MCF 10A (cell line): ENCODE results near the gene TRPM4. TPM values are rescaled to one million over a fixed set of nuclear protein-coding genes. Genes with fewer than 3 reads are reported as not detected.
"Not testable (repeated sequence)": the region's sequence is repeated elsewhere in the genome, so short reads cannot be mapped to it uniquely, and the experiment has no call there.

ENCODE experiments used
- BruUV-seq: library from RNA; stranded (reverse); fragments of 400-500 nt; replicated peaks from 2 replicates; lab custom pipeline; 2021; lab: Mats Ljungman, UMichigan
- CTCF ChIA-PET: fragments of 300-600 bp; sonication (Branson Sonifier 250); formaldehyde crosslinking; extraction: SDS; loops from one replicate; lab custom pipeline; 2021; ENCODE audit warnings: antibody characterized with exemption, inconsistent platforms; lab: Yijun Ruan, JAX
- POLR2A ChIA-PET: fragments of 300-600, 350-650 bp; sonication (Branson Sonifier 250); formaldehyde crosslinking; extraction: SDS; loops from one replicate; lab custom pipeline; 2020; ENCODE audit warnings: antibody characterized with exemption, inconsistent platforms; lab: Yijun Ruan, JAX
- DNase-seq: peaks from one replicate; pipeline ENCODE4 v3.0.0-alpha.2; 2018; ENCODE audit not compliant: unreplicated experiment
- H3K27ac Mint-ChIP-seq: one replicate; pipeline ENCODE4 v1.8.0; 2022; ENCODE audit warnings: mild to moderate bottlenecking, low read depth, mixed read lengths; ENCODE audit not compliant: unreplicated experiment
- H3K27me3 Mint-ChIP-seq: one replicate; pipeline ENCODE4 v1.8.0; 2022; ENCODE audit warnings: mixed read lengths; ENCODE audit not compliant: insufficient read depth, unreplicated experiment
- H3K36me3 Mint-ChIP-seq: one replicate; pipeline ENCODE4 v1.8.0; 2022; ENCODE audit warnings: mild to moderate bottlenecking, moderate library complexity, mixed read lengths; ENCODE audit not compliant: insufficient read depth, unreplicated experiment
- H3K4me1 Mint-ChIP-seq: one replicate; pipeline ENCODE4 v1.8.0; 2022; ENCODE audit warnings: mixed read lengths; ENCODE audit not compliant: insufficient read depth, unreplicated experiment
- H3K4me3 Mint-ChIP-seq: one replicate; pipeline ENCODE4 v1.8.0; 2022; ENCODE audit warnings: mild to moderate bottlenecking, moderate library complexity, mixed read lengths; ENCODE audit not compliant: unreplicated experiment
- H3K9me3 Mint-ChIP-seq: one replicate; pipeline ENCODE4 v1.8.0; 2022; ENCODE audit warnings: mixed read lengths; ENCODE audit not compliant: unreplicated experiment
- CTCF ChIP-seq: fragments of 200-600 bp; IDR thresholded peaks from one replicate; pipeline ENCODE4 v1.8.0; 2022; ENCODE audit warnings: antibody characterized with exemption, mild to moderate bottlenecking; ENCODE audit not compliant: unreplicated experiment
- intact Hi-C: fragments of 100-400 bp; cut with micrococcal nuclease; formaldehyde crosslinking; loops from 2 replicates; pipeline ENCODE4 v1.14.1; 2022
- total RNA-seq: library from RNA; stranded (reverse); gene quantifications from 2 replicates; pipeline ENCODE4 v1.2.3, GENCODE V29; 2022

The TRPM4 gene
- total RNA-seq, 1 experiment from 2014 or later: 21.2 TPM

- no peak for DNase-seq
- TF ChIP-seq CTCF: no peak
- Mint-ChIP-seq H3K36me3 (peaks cover 25% of the 10 kb centered on the region), H3K4me1 (peaks cover 31% of the 10 kb centered on the region), H3K4me3 (peak overlapping the region; percentile 83), H3K9me3 (no peaks in the 10 kb centered on the region), H3K27ac (no peak overlapping the region), H3K27me3 (no peaks in the 10 kb centered on the region)
- intact Hi-C loops: no loop called here
- ChIA-PET POLR2A (interaction anchor here (0.7 to 2.2 kb wide), 4 partner anchors 18 to 152 kb away, joined by 3 to 8 read pairs (median 3); no protein-coding TSS in a partner anchor), CTCF (interaction anchor here (0.6 to 2.6 kb wide), 7 partner anchors 14 to 161 kb away, joined by 3 to 10 read pairs (median 4); no protein-coding TSS in a partner anchor)
- BruUV-seq: no TSS peak
Observed at GRCh38 chr19:49120868-49121267, 36.7 kb upstream of the TRPM4 start.

- intact Hi-C loops, DNase-seq, H3K27me3 Mint-ChIP-seq, H3K4me3 Mint-ChIP-seq, H3K9me3 Mint-ChIP-seq, BruUV-seq, H3K27ac Mint-ChIP-seq: not testable (repeated sequence)
- ChIA-PET POLR2A (interaction anchor here (0.7 kb wide), 1 partner anchor 17 kb away, joined by 3 read pairs; no protein-coding TSS in a partner anchor), CTCF (interaction anchor here (2.6 kb wide), 1 partner anchor 24 kb away, joined by 10 read pairs; no protein-coding TSS in a partner anchor)
- H3K4me1 Mint-ChIP-seq: peaks cover 21% of the 10 kb centered on the region
- peaks cover 20% of the 10 kb centered on the region for H3K36me3 Mint-ChIP-seq
Observed at GRCh38 chr19:49121841-49122240, 35.8 kb upstream of the TRPM4 start.

GRCh38 chr19:49123285-49123684, 34.3 kb upstream of the TRPM4 start:
- intact Hi-C loops, H3K9me3 Mint-ChIP-seq, POLR2A ChIA-PET, DNase-seq, H3K27me3 Mint-ChIP-seq, H3K4me3 Mint-ChIP-seq, BruUV-seq, H3K27ac Mint-ChIP-seq: not testable (repeated sequence)
- peaks cover 15% of the 10 kb centered on the region for H3K4me1 Mint-ChIP-seq
- CTCF ChIA-PET: interaction anchor here (0.6 kb wide), 1 partner anchor 152 kb away, joined by 3 read pairs; no protein-coding TSS in a partner anchor
- H3K36me3 Mint-ChIP-seq: peaks cover 14% of the 10 kb centered on the region

GRCh38 chr19:49125025-49125731, 32.4 kb upstream of the TRPM4 start:
- Mint-ChIP-seq H3K4me1 (peaks cover 18% of the 10 kb centered on the region), H3K36me3 (peaks cover 12% of the 10 kb centered on the region), H3K9me3 (no peaks in the 10 kb centered on the region), H3K4me3 (no peak overlapping the region), H3K27me3 (no peaks in the 10 kb centered on the region), H3K27ac (no peak overlapping the region)
- BruUV-seq: no TSS peak
- intact Hi-C loops: no loop called here
- ChIA-PET CTCF (interaction anchor here (0.6 to 1.0 kb wide), 3 partner anchors 28 to 100 kb away, joined by 3 to 5 read pairs (median 4); no protein-coding TSS in a partner anchor), POLR2A (no interaction called here)
- no peak for TF ChIP-seq CTCF
- no peak for DNase-seq

GRCh38 chr19:49126575-49126974, 31.0 kb upstream of the TRPM4 start:
- intact Hi-C loops: no loop called here
- BruUV-seq: no TSS peak
- POLR2A ChIA-PET: interaction anchor here (1.4 kb wide), 1 partner anchor 15 kb away, joined by 4 read pairs; no protein-coding TSS in a partner anchor

GRCh38 chr19:49127225-49127624, 30.4 kb upstream of the TRPM4 start:
- H3K4me1 Mint-ChIP-seq, intact Hi-C loops, H3K4me3 Mint-ChIP-seq, DNase-seq, BruUV-seq, H3K36me3 Mint-ChIP-seq, H3K9me3 Mint-ChIP-seq, H3K27me3 Mint-ChIP-seq, H3K27ac Mint-ChIP-seq: not testable (repeated sequence)
- POLR2A ChIA-PET: interaction anchor here (0.9 to 2.2 kb wide), 7 partner anchors 7 to 360 kb away, joined by 3 to 19 read pairs (median 5); partner anchors contain the start of genes GYS1, LIN7B, RPL13A and RUVBL2
- CTCF ChIA-PET: interaction anchor here (0.6 to 2.9 kb wide), 4 partner anchors 13 to 30 kb away, joined by 3 to 11 read pairs (median 4); partner anchors contain the start of gene LIN7B

More at GRCh38 chr19:49126575-49126974, 31.0 kb upstream of the TRPM4 start:
- H3K27ac Mint-ChIP-seq: no peak overlapping the region
- H3K9me3 Mint-ChIP-seq: no peaks in the 10 kb centered on the region
- TF ChIP-seq CTCF: no peak
- no peak for DNase-seq
- peaks cover 10% of the 10 kb centered on the region for H3K4me1 Mint-ChIP-seq
- H3K4me3 Mint-ChIP-seq: no peak overlapping the region
- CTCF ChIA-PET: interaction anchor here (0.6 to 2.9 kb wide), 3 partner anchors 13 to 29 kb away, joined by 3 to 11 read pairs (median 5); partner anchors contain the start of gene LIN7B
- H3K27me3 Mint-ChIP-seq: no peaks in the 10 kb centered on the region
- peaks cover 11% of the 10 kb centered on the region for H3K36me3 Mint-ChIP-seq
